Erythroblast (primary cell): ENCODE data around the gene BSND.

Experiments used
- GATA1 ChIP-seq: IDR thresholded peaks from 2 replicates; pipeline ENCODE4 v1.6.1; 2011; ENCODE audit warnings: low read depth, mild to moderate bottlenecking, control low read depth, low read length, moderate library complexity
- POLR2A ChIP-seq: IDR thresholded peaks from 2 replicates; pipeline ENCODE4 v1.6.1; 2011; ENCODE audit warnings: mild to moderate bottlenecking, low read length

DNA sequence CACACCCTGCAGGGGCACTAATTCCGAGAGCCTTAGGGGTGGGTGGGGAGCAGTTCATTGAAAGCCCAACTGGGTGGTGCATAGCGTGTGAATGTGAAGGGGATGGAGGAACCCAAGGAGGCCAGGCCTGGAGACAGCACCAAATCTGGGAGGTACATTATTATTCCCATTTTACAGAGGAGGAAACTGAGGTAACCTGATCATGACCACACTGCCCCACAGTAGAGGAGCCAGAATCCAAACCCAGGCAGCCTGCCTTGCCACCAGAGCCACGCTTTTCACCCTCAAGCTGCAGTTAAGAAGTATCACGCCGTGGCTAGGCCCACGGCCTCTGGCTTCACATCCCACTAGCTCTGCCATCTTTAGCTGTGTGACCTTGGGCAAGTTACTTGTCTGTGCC lies 633 bp upstream of the BSND start:
- TF ChIP-seq POLR2A (no peak), GATA1 (no peak)
